ENCODE results near the gene ABTB2.

ABTB2 gene

GRCh38 chr11:34344410-34344767 lies 13.4 kb downstream of the ABTB2 start:
- DNase-seq (ENCODE audit: low spot score), result no peak
- no peak overlapping the region for H3K27ac ChIP-seq (replicated peaks; ENCODE audit: low read length)
- WGBS, 2 donors (ENCODE audit: extremely low coverage in 2 of 2, insufficient read length in 2 of 2, insufficient replicate concordance in 1 of 2), result no CpG with 5 or more reads among the region's 6 CpGs

GRCh38 chr11:34343686-34344085 lies 14.1 kb downstream of the ABTB2 start:
- Histone ChIP-seq H3K23ac (ENCODE audit: low read depth, low read length, poor library complexity) (no peak overlapping the region), H2AFZ (ENCODE audit: low read length) (no peak overlapping the region), H3K4me3 (ENCODE audit: low read length in 2 of 2) (no peak overlapping the region), H2BK12ac (ENCODE audit: low read length) (no peak overlapping the region), H3K4ac (ENCODE audit: low read length) (no peak overlapping the region), H3K9me3 (replicated peaks in 1 of 2; ENCODE audit: control insufficient read depth in 2 of 2, insufficient read depth in 1 of 2, low read depth in 1 of 2, low read length in 2 of 2) (no peaks in the 10 kb centered on the region), H3K27me3 (ENCODE audit: control insufficient read depth in 3 of 3, insufficient read depth in 3 of 3, low read depth in 1 of 3, low read length in 3 of 3) (no peaks in the 10 kb centered on the region), H4K8ac (ENCODE audit: low read depth, low read length) (no peak overlapping the region), H2BK120ac (ENCODE audit: low read depth, low read length) (no peak overlapping the region), H3K14ac (ENCODE audit: low read length) (no peak overlapping the region), H3K9ac (ENCODE audit: low read depth, low read length, poor library complexity) (no peak overlapping the region), H2BK15ac (ENCODE audit: low read length) (no peak overlapping the region), H3K36me3 (replicated peaks in 1 of 2; ENCODE audit: control insufficient read depth in 2 of 2, insufficient read depth in 2 of 2, low read length in 2 of 2) (no peaks in the 10 kb centered on the region), H2AK5ac (ENCODE audit: low read depth, low read length) (no peak overlapping the region), H3K4me2 (ENCODE audit: insufficient read depth, low read length, poor library complexity, severe bottlenecking) (no peak overlapping the region), H3K27ac (replicated peaks; ENCODE audit: low read length) (no peak overlapping the region), H3K79me1 (ENCODE audit: low read depth, low read length) (no peaks in the 10 kb centered on the region), H2BK5ac (ENCODE audit: low read length) (no peak overlapping the region), H4K91ac (ENCODE audit: low read depth, low read length, poor library complexity) (no peak overlapping the region), H3K4me1 (ENCODE audit: control insufficient read depth in 2 of 2, insufficient read depth in 1 of 2, low read depth in 1 of 2, low read length in 2 of 2) (peaks cover 0 to 5% of the 10 kb centered on the region in 2 donors), H3K18ac (ENCODE audit: low read length) (no peak overlapping the region)
- DNase-seq (ENCODE audit: low spot score), result no peak
- WGBS, 2 donors (ENCODE audit: extremely low coverage in 2 of 2, insufficient read length in 2 of 2, insufficient replicate concordance in 1 of 2), result no CpG with 5 or more reads among the region's 6 CpGs

More at GRCh38 chr11:34344410-34344767, 13.4 kb downstream of the ABTB2 start:
- H2BK5ac ChIP-seq (ENCODE audit: low read length), result no peak overlapping the region
- H4K91ac ChIP-seq (ENCODE audit: low read depth, low read length, poor library complexity), result no peak overlapping the region
- H2AFZ ChIP-seq (ENCODE audit: low read length), result no peak overlapping the region
- no peak overlapping the region for H3K23ac ChIP-seq (ENCODE audit: low read depth, low read length, poor library complexity)
- H2BK120ac ChIP-seq (ENCODE audit: low read depth, low read length), result no peak overlapping the region
- no peak overlapping the region for H3K4ac ChIP-seq (ENCODE audit: low read length)
- H3K36me3 ChIP-seq (replicated peaks in 1 of 2; ENCODE audit: control insufficient read depth in 2 of 2, insufficient read depth in 2 of 2, low read length in 2 of 2), result no peaks in the 10 kb centered on the region
- H2BK12ac ChIP-seq (ENCODE audit: low read length), result no peak overlapping the region
- no peak overlapping the region for H3K14ac ChIP-seq (ENCODE audit: low read length)
- H3K18ac ChIP-seq (ENCODE audit: low read length), result no peak overlapping the region
- peaks cover 0 to 5% of the 10 kb centered on the region in 2 donors for H3K4me1 ChIP-seq (ENCODE audit: control insufficient read depth in 2 of 2, insufficient read depth in 1 of 2, low read depth in 1 of 2, low read length in 2 of 2)
- no peaks in the 10 kb centered on the region for H3K9me3 ChIP-seq (replicated peaks in 1 of 2; ENCODE audit: control insufficient read depth in 2 of 2, insufficient read depth in 1 of 2, low read depth in 1 of 2, low read length in 2 of 2)
- no peaks in the 10 kb centered on the region for H3K79me1 ChIP-seq (ENCODE audit: low read depth, low read length)
- no peak overlapping the region for H3K4me2 ChIP-seq (ENCODE audit: insufficient read depth, low read length, poor library complexity, severe bottlenecking)
- no peak overlapping the region for H3K4me3 ChIP-seq (ENCODE audit: low read length in 2 of 2)
- H4K8ac ChIP-seq (ENCODE audit: low read depth, low read length), result no peak overlapping the region
- no peak overlapping the region for H2AK5ac ChIP-seq (ENCODE audit: low read depth, low read length)
- H3K27me3 ChIP-seq (ENCODE audit: control insufficient read depth in 3 of 3, insufficient read depth in 3 of 3, low read depth in 1 of 3, low read length in 3 of 3), result no peaks in the 10 kb centered on the region
- no peak overlapping the region for H3K9ac ChIP-seq (ENCODE audit: low read depth, low read length, poor library complexity)
- no peak overlapping the region for H2BK15ac ChIP-seq (ENCODE audit: low read length)

- no peak overlapping the region for H4K91ac ChIP-seq (ENCODE audit: low read depth, low read length, poor library complexity)
- H4K8ac ChIP-seq (ENCODE audit: low read depth, low read length), result no peak overlapping the region
- H3K23ac ChIP-seq (ENCODE audit: low read depth, low read length, poor library complexity), result no peak overlapping the region
- H2BK15ac ChIP-seq (ENCODE audit: low read length), result no peak overlapping the region
- no peaks in the 10 kb centered on the region for H3K79me1 ChIP-seq (ENCODE audit: low read depth, low read length)
- no peak overlapping the region for H2BK120ac ChIP-seq (ENCODE audit: low read depth, low read length)
- no peak overlapping the region for H2AK5ac ChIP-seq (ENCODE audit: low read depth, low read length)
- no peaks in the 10 kb centered on the region for H3K9me3 ChIP-seq (replicated peaks in 1 of 2; ENCODE audit: control insufficient read depth in 2 of 2, insufficient read depth in 1 of 2, low read depth in 1 of 2, low read length in 2 of 2)
- no peak overlapping the region for H3K14ac ChIP-seq (ENCODE audit: low read length)
- no peak overlapping the region for H2BK12ac ChIP-seq (ENCODE audit: low read length)
- no CpG with 5 or more reads among the region's 3 CpGs for WGBS, 2 donors (ENCODE audit: extremely low coverage in 2 of 2, insufficient read length in 2 of 2, insufficient replicate concordance in 1 of 2)
- H2BK5ac ChIP-seq (ENCODE audit: low read length), result no peak overlapping the region
- H3K4me1 ChIP-seq (ENCODE audit: control insufficient read depth in 2 of 2, insufficient read depth in 1 of 2, low read depth in 1 of 2, low read length in 2 of 2), result peaks cover 0 to 5% of the 10 kb centered on the region in 2 donors
- no peak overlapping the region for H3K4me3 ChIP-seq (ENCODE audit: low read length in 2 of 2)
- no peak overlapping the region for H3K18ac ChIP-seq (ENCODE audit: low read length)
- H3K27ac ChIP-seq (replicated peaks; ENCODE audit: low read length), result no peak overlapping the region
- no peak overlapping the region for H2AFZ ChIP-seq (ENCODE audit: low read length)
- H3K4me2 ChIP-seq (ENCODE audit: insufficient read depth, low read length, poor library complexity, severe bottlenecking), result no peak overlapping the region
- no peak overlapping the region for H3K9ac ChIP-seq (ENCODE audit: low read depth, low read length, poor library complexity)
- DNase-seq (ENCODE audit: low spot score), result no peak
- no peak overlapping the region for H3K4ac ChIP-seq (ENCODE audit: low read length)
- no peaks in the 10 kb centered on the region for H3K27me3 ChIP-seq (ENCODE audit: control insufficient read depth in 3 of 3, insufficient read depth in 3 of 3, low read depth in 1 of 3, low read length in 3 of 3)
- H3K36me3 ChIP-seq (replicated peaks in 1 of 2; ENCODE audit: control insufficient read depth in 2 of 2, insufficient read depth in 2 of 2, low read length in 2 of 2), result no peaks in the 10 kb centered on the region
Observed at GRCh38 chr11:34343153-34343552, 14.7 kb downstream of the ABTB2 start.

- Histone ChIP-seq H3K27me3 (ENCODE audit: control insufficient read depth in 3 of 3, insufficient read depth in 3 of 3, low read depth in 1 of 3, low read length in 3 of 3) (no peaks in the 10 kb centered on the region), H2BK12ac (ENCODE audit: low read length) (no peak overlapping the region), H3K36me3 (replicated peaks in 1 of 2; ENCODE audit: control insufficient read depth in 2 of 2, insufficient read depth in 2 of 2, low read length in 2 of 2) (no peaks in the 10 kb centered on the region), H3K27ac (replicated peaks; ENCODE audit: low read length) (no peak overlapping the region), H3K4me3 (ENCODE audit: low read length in 2 of 2) (no peak overlapping the region), H2BK15ac (ENCODE audit: low read length) (no peak overlapping the region), H3K9me3 (replicated peaks in 1 of 2; ENCODE audit: control insufficient read depth in 2 of 2, insufficient read depth in 1 of 2, low read depth in 1 of 2, low read length in 2 of 2) (no peaks in the 10 kb centered on the region), H2BK120ac (ENCODE audit: low read depth, low read length) (no peak overlapping the region), H3K14ac (ENCODE audit: low read length) (no peak overlapping the region), H3K79me1 (ENCODE audit: low read depth, low read length) (no peaks in the 10 kb centered on the region), H2BK5ac (ENCODE audit: low read length) (no peak overlapping the region), H3K4ac (ENCODE audit: low read length) (no peak overlapping the region), H3K23ac (ENCODE audit: low read depth, low read length, poor library complexity) (no peak overlapping the region), H3K4me2 (ENCODE audit: insufficient read depth, low read length, poor library complexity, severe bottlenecking) (no peak overlapping the region), H3K9ac (ENCODE audit: low read depth, low read length, poor library complexity) (no peak overlapping the region), H2AK5ac (ENCODE audit: low read depth, low read length) (no peak overlapping the region), H3K4me1 (ENCODE audit: control insufficient read depth in 2 of 2, insufficient read depth in 1 of 2, low read depth in 1 of 2, low read length in 2 of 2) (peaks cover 0 to 5% of the 10 kb centered on the region in 2 donors), H3K18ac (ENCODE audit: low read length) (no peak overlapping the region), H4K91ac (ENCODE audit: low read depth, low read length, poor library complexity) (no peak overlapping the region), H4K8ac (ENCODE audit: low read depth, low read length) (no peak overlapping the region), H2AFZ (ENCODE audit: low read length) (no peak overlapping the region)
- no CpG with 5 or more reads among the region's 6 CpGs for WGBS, 2 donors (ENCODE audit: extremely low coverage in 2 of 2, insufficient read length in 2 of 2, insufficient replicate concordance in 1 of 2)
- DNase-seq (ENCODE audit: low spot score), result no peak
Observed at GRCh38 chr11:34341931-34342533, 15.8 kb downstream of the ABTB2 start.
